Sigmoid colon (tissue), 7 donors: ENCODE data around the gene MT1A. TPM values are rescaled to one million over a fixed set of nuclear protein-coding genes. Genes with fewer than 3 reads are reported as not detected.

Experiments
- DNase-seq: peaks from one replicate; pipeline ENCODE4 v3.0.0-alpha.2; 2019
- H3K27ac ChIP-seq, 4 donors: fragments of 200-600 bp; sonication (generic); one replicate each; pipeline ENCODE4 v1.5.1; 2016 to 2019; ENCODE audit warnings: mild to moderate bottlenecking in 1 of 4
- H3K27me3 ChIP-seq, 3 donors: fragments of 200-600 bp; sonication (generic); one replicate each; pipeline ENCODE4 v1.5.1; 2019; ENCODE audit warnings: mild to moderate bottlenecking in 1 of 3
- H3K36me3 ChIP-seq, 4 donors: fragments of 200-600 bp; sonication (generic); one replicate each; pipeline ENCODE4 v1.5.1; 2016 to 2019
- H3K4me1 ChIP-seq, 4 donors: fragments of 200-600 bp; sonication (generic); one replicate each; pipeline ENCODE4 v1.5.1; 2017 to 2019
- H3K4me3 ChIP-seq, 4 donors: fragments of 200-600 bp; sonication (generic); one replicate each; pipeline ENCODE4 v1.5.1; 2017 to 2019; ENCODE audit warnings: mild to moderate bottlenecking in 2 of 4, moderate library complexity in 1 of 4
- H3K9me3 ChIP-seq, 4 donors: fragments of 200-600 bp in 3 of 4; sonication (generic) in 3 of 4; one replicate each; pipeline versions ENCODE4 v1.5.1 to v1.6.1; 2013 to 2019
- EP300 ChIP-seq, 4 donors: sonication (generic); formaldehyde crosslinking; IDR thresholded peaks; one replicate each; pipeline ENCODE4 v1.6.1; 2017; ENCODE audit warnings: antibody characterized with exemption in 4 of 4
- POLR2A ChIP-seq, 2 donors: fragments of 450-650 bp; IDR thresholded peaks; one replicate each; pipeline ENCODE4 v1.6.1; 2016; ENCODE audit warnings: antibody characterized with exemption in 2 of 2, mild to moderate bottlenecking in 2 of 2, moderate library complexity in 2 of 2
- POLR2AphosphoS5 ChIP-seq, 4 donors: sonication (generic); formaldehyde crosslinking; IDR thresholded peaks; one replicate each; pipeline ENCODE4 v1.6.1; 2017; ENCODE audit warnings: antibody characterized with exemption in 4 of 4
- WGBS, 2 donors: extraction: QIAGEN DNeasy Blood & Tissue Kit; methylation state at CpG; one replicate each; pipeline ENCODE4 v1.1.7; 2013; 5-methylcytosine and 5-hydroxymethylcytosine counted together
- intact Hi-C: fragments of 100-400 bp; cut with DNase I; formaldehyde crosslinking; loops from one replicate; pipeline ENCODE4 v1.15.1; 2023
- polyA plus RNA-seq, 3 donors: library from polyadenylated mRNA; stranded (reverse); fragments of 200-250 nt; gene quantifications; one replicate each; pipeline ENCODE4 v1.2.3, GENCODE V29; 2013
- total RNA-seq, 4 donors: library from RNA; depleted of rRNA; stranded (reverse); fragments of >200 nt; gene quantifications; one replicate each; pipeline ENCODE4 v1.1.0, GENCODE V29; 2016
- TF ChIP-seq, protein P1 (sequence below), 4 experiments: fragments of 450-650 bp in 3 of 4; fragments of 200-600 bp in 1 of 4; IDR thresholded peaks; one replicate each; pipeline ENCODE4 v1.5.1; 2016 to 2019; ENCODE audit warnings: antibody characterized with exemption in 4 of 4, mild to moderate bottlenecking in 3 of 4, moderate library complexity in 2 of 4
- donor health status: healthy with polysubstance abuse.
- donor health status: Bipolar disorder and iron deficiency.
- donor health status: healthy.

MT1A gene
- total and polyA plus RNA-seq, 7 donors = 13.9 to 63.4 (median 30.3) TPM; not detected in 2

DNA sequence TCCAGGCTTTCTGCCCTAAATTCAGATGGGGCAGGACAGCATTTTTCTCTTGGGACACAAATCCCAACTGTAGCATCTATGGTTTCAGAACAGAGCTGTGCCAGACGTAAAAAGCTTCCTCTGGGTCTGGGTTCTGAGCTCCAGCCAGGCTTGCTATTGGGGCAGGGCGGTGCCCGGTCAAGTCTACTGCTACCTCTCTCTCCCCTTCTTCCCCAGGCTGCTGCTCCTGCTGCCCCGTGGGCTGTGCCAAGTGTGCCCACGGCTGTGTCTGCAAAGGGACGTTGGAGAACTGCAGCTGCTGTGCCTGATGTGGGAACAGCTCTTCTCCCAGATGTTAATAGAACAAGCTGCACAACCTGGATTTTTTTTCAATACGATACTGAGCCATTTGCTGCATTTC, 4.9 kb upstream of the MT1A start:
- intact Hi-C loops = no loop called here

DNA sequence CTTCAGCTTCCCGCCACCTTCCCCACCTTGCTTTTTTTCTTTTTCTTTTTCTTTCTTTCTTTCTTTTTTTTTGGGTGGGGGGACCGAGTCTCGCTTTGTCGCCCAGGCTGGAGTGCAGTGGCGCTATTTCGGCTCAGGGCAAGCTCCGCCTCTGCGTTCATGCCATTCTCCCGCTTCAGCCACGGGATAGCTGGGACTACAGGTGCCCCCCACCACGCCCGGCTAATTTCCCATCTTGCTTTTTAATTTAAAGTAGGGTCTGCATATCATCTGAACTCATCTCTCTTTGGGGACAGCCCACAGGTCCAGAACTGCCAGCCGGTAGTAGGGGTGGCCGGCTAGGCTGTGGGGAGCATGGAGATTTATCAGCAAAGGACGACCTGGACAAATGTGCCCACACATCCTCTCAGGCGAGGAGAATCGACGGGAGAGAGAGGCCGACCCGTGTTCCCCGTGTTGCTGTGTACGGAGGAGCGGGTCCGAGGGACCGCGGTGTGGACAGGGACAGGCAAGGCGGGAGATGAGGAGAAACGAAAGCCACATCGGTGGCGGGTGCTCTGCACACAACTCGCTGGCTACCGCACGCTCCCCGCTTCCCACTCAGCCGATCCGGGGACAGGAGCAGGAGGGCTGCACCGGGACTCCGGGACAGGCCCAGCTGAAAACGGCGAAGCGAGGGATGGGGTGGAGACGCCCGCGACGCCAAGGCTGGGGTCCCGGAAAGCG, 3.6 kb upstream of the MT1A start:
- Histone ChIP-seq H3K36me3 (no peaks in the 10 kb centered on the region), H3K27me3 (peaks cover 14 to 65% (median 48%) of the 10 kb centered on the region in 3 donors), H3K4me1 (peaks cover 0 to 45% (median 35%) of the 10 kb centered on the region in 4 donors), H3K4me3 (peak overlapping the region in 3 of 4 donors; percentile 5 to 32 (median 15)), H3K27ac (no peak overlapping the region), H3K9me3 (no peaks in the 10 kb centered on the region)
- no peak for DNase-seq
- intact Hi-C loops = no loop called here
- TF ChIP-seq POLR2AphosphoS5 (IDR thresholded peaks at IDR 0.05) = no peak
- no peak for TF ChIP-seq POLR2A (IDR thresholded peaks at IDR 0.05)
- TF ChIP-seq, protein P1, sequence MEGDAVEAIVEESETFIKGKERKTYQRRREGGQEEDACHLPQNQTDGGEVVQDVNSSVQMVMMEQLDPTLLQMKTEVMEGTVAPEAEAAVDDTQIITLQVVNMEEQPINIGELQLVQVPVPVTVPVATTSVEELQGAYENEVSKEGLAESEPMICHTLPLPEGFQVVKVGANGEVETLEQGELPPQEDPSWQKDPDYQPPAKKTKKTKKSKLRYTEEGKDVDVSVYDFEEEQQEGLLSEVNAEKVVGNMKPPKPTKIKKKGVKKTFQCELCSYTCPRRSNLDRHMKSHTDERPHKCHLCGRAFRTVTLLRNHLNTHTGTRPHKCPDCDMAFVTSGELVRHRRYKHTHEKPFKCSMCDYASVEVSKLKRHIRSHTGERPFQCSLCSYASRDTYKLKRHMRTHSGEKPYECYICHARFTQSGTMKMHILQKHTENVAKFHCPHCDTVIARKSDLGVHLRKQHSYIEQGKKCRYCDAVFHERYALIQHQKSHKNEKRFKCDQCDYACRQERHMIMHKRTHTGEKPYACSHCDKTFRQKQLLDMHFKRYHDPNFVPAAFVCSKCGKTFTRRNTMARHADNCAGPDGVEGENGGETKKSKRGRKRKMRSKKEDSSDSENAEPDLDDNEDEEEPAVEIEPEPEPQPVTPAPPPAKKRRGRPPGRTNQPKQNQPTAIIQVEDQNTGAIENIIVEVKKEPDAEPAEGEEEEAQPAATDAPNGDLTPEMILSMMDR (IDR thresholded peaks at IDR 0.05) = no peak
- TF ChIP-seq EP300 (IDR thresholded peaks at IDR 0.05) = no peak
- WGBS, 2 donors = 27 to 57% methylated on average over 47 of the region's 47 CpGs

More for the DNA sequence above, 4.9 kb upstream of the MT1A start:
- no peaks in the 10 kb centered on the region for H3K36me3 ChIP-seq
- H3K27me3 ChIP-seq = peaks cover 7 to 52% (median 36%) of the 10 kb centered on the region in 3 donors
- TF ChIP-seq EP300 (IDR thresholded peaks at IDR 0.05) (no peak), POLR2A (IDR thresholded peaks at IDR 0.05) (no peak), POLR2AphosphoS5 (IDR thresholded peaks at IDR 0.05) (no peak)
- TF ChIP-seq, protein P1 (IDR thresholded peaks at IDR 0.05) = no peak
- DNase-seq = no peak
- peak overlapping the region; percentile 4 to 54 (median 52) for H3K4me3 ChIP-seq
- 50 to 63% methylated on average over 7 of the region's 7 CpGs for WGBS, 2 donors
- H3K9me3 ChIP-seq = no peaks in the 10 kb centered on the region
- H3K4me1 ChIP-seq = peaks cover 0 to 38% (median 31%) of the 10 kb centered on the region in 4 donors
- peak overlapping the region in 2 of 4 donors; percentile 71 to 73 for H3K27ac ChIP-seq

DNA sequence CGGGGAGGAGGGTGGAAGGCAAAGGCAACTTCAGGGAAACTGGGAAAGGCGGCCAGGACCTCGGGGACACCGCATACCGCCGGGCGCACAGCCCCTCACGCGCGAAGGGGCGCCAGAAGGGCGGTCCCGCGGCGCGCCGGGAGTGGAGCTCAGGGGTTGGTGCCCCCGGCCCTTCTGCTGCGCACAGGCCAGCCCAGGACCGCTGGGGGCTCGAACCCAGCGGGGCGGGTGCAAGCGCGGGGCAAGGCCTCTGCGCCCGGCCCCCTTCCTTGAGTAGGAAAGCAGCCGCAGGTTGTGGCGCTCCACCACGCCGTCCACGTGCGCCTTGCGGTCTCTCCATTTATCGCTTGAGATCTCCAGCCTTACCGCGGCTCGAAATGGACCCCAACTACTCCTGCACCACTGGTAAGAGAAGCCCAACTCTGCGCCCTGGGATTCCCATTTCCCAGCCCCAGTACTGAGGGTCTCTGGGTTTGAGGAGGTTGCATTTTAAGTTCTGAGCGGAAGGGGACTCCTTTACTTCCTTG, 3.0 kb upstream of the MT1A start:
- no peaks in the 10 kb centered on the region for H3K36me3 ChIP-seq
- no peaks in the 10 kb centered on the region for H3K9me3 ChIP-seq
- H3K27ac ChIP-seq = no peak overlapping the region
- no peak for DNase-seq
- peak overlapping the region in 3 of 4 donors; percentile 5 to 32 (median 15) for H3K4me3 ChIP-seq
- peaks cover 14 to 71% (median 50%) of the 10 kb centered on the region in 3 donors for H3K27me3 ChIP-seq
- WGBS, 2 donors = 17 to 48% methylated on average over 40 of the region's 40 CpGs
- intact Hi-C loops = no loop called here
- H3K4me1 ChIP-seq = peaks cover 0 to 45% (median 35%) of the 10 kb centered on the region in 4 donors
- TF ChIP-seq, protein P1 (IDR thresholded peaks at IDR 0.05) = no peak
- TF ChIP-seq POLR2AphosphoS5 (IDR thresholded peaks at IDR 0.05) (no peak), EP300 (IDR thresholded peaks at IDR 0.05) (no peak), POLR2A (IDR thresholded peaks at IDR 0.05) (no peak)

DNA sequence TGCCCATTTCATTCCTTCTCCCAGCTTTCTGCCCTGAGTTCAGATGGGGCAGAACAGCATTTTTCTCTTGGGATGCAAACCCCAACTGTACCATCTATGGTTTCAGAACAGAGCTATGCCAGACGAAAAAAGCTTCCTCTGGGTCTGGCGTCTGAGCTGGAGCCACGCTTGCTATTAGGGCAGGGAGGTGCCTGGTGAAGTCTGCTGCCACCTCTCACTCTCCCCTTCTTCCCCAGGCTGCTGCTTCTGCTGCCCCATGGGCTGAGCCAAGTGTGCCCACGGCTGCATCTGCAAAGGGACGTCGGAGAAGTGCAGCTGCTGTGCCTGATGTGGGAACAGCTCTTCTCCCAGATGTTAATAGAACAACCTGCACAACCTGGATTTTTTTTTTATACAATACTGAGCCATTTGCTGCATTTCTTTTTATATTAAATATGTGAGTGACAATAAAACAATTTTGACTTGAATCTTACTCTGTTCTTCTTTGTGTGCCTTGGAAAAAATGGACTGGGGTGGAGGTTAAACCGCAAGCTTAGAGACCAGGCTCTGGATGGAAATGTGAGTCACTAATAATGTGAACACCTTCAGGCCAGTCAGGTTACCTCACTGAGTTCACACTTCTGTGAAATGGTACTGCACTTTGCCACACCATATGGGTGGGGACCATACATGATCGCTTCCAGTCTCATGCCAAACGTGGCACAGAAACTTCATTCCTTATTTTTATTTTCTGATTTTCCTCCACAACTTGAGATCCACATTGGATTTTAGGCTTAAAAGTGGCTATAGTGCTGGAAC, 1.7 kb upstream of the MT1A start:
- Histone ChIP-seq H3K4me1 (peaks cover 0 to 42% (median 34%) of the 10 kb centered on the region in 4 donors), H3K36me3 (no peaks in the 10 kb centered on the region), H3K4me3 (no peak overlapping the region), H3K27ac (no peak overlapping the region), H3K9me3 (no peaks in the 10 kb centered on the region), H3K27me3 (peaks cover 14 to 83% (median 54%) of the 10 kb centered on the region in 3 donors)
- 42 to 72% methylated on average over 9 of the region's 9 CpGs for WGBS, 2 donors
- intact Hi-C loops = no loop called here
- TF ChIP-seq, protein P1 (IDR thresholded peaks at IDR 0.05) = no peak
- no peak for TF ChIP-seq EP300 (IDR thresholded peaks at IDR 0.05)
- TF ChIP-seq POLR2AphosphoS5 (IDR thresholded peaks at IDR 0.05) = no peak
- no peak for TF ChIP-seq POLR2A (IDR thresholded peaks at IDR 0.05)
- no peak for DNase-seq
